Stimulated activated CD8-positive, alpha-beta memory T cell treated with anti-CD3 and anti-CD28 coated beads, Interleukin-15, amount 100 ng/mL, for 4 hours (primary cell): ENCODE results near the gene CIB4.
"Not testable (repeated sequence)": the region's sequence is repeated elsewhere in the genome, so short reads cannot be mapped to it uniquely, and the experiment has no call there.

Experiments used
- DNase-seq, 2 donors: peaks; one replicate each; pipeline ENCODE4 v3.0.0-alpha.2; 2020; ENCODE audit warnings: low read depth in 2 of 2

The CIB4 gene

DNA sequence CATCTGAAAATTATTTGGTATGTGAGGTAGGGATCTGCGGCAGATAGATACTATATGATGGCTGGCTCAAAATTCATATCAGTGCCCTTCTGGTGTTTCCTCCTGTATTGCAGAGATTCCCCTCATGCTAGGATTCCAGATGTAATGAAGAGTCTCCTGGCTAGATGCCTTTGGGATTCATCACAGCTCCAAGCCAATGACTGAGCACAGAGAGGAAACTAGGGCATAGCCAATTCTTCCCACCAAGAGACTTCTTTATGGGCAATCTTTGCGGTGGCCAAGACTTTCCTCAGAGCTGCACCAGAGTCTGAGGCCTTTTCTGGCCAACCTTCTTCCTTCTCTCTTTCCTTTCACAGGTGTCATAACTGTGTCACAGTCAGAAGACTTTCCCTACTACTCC is 25.5 kb upstream of the CIB4 start:
- DNase-seq: no peak

DNA sequence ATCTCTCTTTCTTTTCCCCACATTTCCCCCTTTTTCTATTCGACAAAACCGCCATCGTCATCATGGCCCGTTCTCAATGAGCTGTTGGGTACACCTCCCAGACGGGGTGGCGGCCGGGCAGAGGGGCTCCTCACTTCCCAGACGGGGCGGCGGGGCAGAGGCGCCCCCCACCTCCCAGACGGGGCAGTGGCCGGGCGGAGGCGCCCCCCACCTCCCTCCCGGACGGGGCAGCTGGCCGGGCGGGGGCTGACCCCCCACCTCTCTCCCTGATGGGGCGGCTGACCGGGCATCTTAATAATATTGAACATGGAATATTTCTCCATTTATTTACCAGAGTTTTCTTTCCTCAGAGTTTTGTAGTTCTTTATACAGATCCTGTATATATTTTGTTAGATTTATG is 24.1 kb upstream of the CIB4 start:
- not testable (repeated sequence) for DNase-seq

DNA sequence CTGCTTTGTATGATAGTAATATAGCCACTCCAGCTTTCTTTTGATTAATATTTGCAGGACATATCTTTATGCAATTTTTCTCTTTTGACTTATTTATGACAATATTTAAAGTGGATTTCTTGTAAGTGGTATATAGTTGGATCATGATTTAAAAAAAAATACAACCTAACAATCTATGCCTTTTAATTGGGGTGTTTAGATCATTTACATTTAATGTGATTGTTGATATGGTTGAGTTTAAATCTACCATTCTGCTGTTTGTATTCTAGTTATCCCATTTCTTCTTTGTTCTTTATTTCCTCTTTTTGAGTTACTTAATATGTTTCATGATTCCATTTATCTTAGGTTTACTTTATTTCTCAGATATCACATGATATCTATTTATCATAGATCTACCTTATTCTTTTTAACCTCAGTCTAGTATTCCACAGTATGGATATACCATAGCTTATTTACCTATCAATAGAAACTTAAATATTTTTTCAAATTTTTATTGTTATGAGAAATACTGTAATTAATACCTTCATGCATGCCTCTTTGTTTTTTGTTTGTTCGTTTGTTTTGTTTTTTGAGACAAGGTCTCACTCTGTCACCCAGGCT is 19.3 kb upstream of the CIB4 start:
- no peak for DNase-seq

DNA sequence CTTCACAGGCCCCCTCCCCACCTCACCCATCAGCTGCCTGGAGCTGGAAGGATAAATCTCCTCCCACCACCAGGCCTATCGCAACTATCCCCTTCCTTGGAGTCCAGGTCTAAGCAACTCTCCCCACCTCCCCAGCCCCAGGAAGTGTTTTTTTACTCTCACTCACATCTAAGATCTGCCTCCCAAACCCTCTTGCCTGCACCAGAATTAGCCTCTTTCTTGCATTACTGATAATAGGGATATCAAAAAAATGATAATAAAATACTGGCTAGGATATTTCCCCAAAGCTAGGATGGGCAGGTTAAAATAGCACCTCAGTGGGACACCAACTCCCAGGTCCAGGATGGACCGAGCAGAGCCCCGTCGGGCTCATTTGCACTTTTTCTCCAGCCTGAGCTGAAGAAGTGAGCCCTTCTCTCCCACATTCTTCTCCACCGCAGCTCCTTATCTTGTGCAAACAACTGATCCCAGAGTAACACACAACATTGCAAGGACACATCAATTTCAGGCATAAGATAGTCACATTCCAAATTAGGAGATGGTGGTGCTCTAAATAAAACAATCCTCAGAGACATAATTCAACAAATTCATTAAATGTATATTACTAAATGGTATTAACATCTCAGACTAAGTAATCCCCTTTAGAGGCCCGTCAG is 17.7 kb upstream of the CIB4 start:
- no peak for DNase-seq

DNA sequence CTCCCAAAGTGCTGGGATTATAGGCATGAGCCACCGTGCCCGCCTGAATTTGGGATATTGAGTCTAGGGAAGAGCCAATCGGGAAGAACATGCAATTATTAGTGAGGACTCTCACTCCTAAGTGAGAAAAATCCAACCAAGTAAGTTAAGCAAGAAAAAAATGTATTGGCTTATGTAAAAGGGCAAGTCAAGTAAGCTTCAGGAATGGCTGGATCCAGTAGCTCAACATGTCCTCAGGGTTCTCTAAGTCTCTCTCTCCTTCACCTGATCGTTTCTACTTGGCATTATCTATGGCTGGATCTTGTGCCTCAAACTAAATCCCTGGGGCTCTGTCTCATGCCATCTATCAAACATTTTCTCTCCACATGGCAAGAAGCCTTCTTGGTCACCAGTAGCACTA is 16.1 kb upstream of the CIB4 start:
- DNase-seq: no peak

DNA sequence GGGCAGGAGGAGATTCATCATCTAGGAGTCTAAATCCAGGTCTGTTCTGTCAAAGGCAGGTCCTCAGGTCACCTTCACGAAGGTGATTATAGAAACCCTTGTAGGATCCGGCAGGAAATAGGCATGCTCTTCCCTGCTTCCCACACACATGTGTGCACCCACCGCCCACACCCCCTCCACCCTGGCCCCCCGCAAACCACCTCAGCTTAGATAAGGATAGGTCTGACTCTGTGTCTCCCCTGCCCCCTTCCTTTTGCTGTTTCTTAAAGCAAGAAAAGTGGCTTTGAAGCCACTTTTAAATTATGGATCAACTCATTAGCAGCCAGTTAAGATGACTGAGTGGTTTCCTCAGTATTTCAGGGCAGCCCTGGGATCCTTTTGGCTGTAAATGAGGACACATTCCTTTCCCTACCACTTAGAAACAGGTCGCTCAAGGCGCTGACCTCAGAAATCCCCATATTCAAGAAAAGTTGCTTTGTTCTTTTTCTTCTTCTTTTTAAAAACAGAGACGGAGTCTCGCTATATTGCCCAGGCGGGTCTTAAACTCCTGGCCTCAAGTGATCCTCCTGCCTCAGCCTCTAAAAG is 14.5 kb upstream of the CIB4 start:
- DNase-seq: no peak

DNA sequence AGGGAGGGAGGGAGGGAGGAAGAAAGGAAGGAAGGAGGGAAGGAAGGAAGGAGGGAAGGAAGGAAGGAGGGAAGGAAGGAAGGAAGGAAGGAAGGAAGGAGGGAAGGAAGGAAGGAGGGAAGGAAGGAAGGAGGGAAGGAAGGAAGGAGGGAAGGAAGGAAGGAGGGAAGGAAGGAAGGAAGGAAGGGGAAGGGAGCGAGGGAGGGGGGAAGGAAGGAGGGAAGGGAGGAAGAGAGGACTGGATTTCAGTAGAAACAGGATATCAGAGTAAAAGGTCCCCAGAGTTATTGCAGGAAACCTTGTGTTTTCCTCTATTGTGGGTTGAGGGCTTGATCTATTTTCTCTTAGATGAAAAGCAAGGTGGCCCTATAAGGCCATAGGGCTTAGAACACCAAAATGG is 14.0 kb upstream of the CIB4 start:
- not testable (repeated sequence) for DNase-seq

DNA sequence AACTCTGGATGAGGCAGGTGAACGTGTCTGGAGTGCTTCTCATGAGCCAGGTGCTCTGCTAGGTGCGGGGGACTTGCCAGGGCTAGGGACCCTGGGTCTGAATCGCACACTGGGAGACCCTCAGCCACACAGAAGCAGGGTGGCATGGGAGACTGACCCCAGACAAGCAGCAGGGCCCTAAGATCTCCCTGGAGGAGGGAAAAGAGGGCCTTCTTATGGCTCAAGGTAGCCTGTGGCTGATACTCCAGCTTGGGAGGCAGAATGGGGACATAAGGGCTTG is 12.8 kb upstream of the CIB4 start:
- no peak for DNase-seq

DNA sequence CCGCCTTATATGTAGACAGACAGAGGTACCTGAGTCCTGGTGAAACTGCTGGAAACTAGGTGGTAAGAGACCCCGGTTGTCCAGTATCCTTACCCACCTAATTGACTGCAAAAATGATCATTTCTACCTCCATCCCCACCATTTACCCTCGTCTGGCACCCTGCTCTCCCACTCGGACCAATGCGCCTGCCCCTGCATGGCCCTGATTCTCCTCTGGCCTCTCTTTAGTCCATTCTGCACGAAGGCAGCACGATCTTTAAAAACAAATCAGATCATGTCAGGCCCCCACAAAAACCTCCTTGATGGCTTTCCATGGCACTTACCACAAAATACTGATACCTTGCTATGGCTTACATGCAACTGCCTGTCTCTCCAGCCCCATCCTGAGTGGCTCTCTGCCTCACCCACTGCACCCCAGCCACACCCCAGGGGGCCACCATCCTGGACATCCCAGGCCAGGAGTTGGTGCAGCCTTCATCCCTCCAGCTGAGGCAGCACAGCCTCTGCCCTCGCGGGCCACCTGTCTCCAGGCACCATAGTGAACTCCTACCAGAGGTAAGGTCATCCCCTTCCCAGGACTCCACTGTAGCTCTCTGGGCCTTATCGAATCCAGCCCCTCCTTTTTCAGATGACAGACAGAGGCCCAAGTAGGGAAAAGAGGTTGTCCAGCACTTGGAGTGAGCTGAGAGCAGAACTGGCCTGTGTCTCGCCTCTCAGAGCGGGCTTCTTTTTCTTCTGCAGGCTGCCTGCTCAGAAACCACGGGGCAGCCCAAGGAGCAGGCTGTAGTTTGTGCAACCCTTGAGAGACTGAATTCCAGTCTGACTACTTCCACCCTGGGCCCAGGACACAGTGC is 12.3 kb upstream of the CIB4 start:
- DNase-seq: no peak

DNA sequence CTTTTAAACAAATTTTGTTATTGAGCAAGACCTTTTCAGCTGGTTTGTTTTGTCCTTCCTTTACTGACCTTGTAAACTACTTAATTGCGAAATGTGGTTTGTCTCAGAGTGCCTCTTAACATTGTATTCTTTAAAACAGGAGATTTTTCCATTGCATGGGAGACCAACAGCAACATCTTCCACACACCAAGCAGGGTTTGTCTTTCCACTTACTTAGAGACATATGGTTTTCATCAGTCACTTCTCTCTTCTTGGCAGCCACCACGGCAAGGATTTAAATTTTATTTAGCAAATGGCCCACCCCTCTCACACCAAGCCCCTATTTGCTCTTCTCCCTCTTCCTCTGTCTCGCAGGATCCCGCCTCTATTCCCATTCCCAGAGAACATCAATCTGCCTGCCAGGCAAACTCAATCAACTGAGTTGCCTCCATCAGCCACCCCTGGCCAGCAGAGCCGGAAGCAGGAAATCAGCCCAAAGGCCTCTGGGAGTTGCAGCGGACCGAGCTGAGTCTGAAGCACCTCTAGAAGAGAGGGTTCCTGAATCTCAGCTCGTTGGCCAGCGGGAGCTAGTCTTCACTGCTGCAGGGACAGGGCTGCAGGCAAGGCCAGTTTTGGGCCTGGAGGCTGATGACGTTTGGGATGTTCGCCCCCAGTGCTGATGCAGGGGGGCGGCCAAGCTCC is 11.3 kb upstream of the CIB4 start:
- DNase-seq: no peak

DNA sequence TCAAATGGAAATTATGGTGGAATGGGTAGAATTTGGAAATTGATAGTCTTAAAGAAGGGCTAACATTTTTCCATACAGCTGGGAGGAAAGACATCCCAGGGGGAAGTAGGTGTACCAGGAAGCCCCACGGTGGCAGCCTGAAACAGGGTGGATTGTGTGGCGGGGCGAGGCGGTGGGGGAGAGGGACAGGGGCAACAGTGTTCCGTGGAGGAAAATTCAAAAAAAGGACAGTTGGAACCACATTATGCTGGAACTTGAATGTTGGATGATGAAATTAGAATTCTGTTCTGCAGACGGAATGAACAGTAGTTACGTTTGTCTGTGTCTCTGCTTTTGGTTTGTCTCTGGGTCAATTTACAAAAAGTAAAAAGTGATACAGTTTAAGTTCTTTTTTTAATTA is 10.6 kb upstream of the CIB4 start:
- no peak for DNase-seq

DNA sequence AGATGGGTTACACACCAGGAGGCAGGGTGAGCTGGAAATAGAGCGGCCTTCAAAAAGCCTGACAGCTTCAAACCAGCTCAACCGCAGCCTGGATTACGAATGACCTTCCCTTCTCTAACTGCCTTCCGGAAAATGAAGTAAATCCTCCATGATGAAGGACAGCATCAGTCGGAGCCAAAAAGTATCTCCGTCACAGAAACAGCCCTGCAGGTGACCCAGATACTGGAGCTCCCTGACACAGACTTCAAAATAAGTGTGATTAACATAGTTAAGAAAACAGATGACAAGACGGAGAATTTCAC is 10.3 kb upstream of the CIB4 start:
- DNase-seq: no peak

DNA sequence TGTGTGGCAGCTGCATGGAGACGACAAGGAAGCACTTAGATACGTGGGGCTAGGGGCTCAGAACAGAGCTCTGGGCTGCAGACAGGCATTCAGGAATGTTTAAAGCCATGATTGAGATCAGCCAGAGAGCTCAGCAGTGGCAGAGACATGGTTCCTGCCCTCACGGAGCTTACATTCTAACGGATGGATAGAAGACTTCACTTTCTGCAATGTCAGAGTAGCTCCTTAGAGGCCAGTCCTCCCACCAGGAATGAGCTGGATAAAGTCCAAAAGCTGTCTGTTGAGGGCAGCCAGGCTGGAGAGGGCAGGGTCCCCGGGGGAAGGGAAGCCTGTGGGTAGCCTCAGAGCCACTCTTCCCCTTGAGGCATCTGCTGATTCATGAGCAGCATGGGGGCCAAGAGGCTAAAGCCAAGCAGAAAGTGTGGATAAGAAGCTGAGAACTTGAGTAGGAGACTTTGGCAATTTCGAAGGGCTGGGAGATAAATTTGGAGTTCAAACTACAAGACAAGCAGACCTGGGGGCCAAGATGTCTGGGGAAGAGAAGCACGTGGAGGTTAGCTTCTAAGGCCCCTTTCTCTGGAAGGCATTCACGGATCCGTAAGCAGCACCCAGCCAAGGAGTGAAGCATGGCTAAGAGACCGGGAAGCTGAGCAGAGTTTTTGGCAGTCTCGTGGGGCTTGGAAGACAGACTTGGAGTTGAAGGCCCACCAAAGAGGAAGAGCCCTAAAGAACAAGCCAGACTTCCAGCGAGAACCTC is 9.7 kb upstream of the CIB4 start:
- DNase-seq: no peak

DNA sequence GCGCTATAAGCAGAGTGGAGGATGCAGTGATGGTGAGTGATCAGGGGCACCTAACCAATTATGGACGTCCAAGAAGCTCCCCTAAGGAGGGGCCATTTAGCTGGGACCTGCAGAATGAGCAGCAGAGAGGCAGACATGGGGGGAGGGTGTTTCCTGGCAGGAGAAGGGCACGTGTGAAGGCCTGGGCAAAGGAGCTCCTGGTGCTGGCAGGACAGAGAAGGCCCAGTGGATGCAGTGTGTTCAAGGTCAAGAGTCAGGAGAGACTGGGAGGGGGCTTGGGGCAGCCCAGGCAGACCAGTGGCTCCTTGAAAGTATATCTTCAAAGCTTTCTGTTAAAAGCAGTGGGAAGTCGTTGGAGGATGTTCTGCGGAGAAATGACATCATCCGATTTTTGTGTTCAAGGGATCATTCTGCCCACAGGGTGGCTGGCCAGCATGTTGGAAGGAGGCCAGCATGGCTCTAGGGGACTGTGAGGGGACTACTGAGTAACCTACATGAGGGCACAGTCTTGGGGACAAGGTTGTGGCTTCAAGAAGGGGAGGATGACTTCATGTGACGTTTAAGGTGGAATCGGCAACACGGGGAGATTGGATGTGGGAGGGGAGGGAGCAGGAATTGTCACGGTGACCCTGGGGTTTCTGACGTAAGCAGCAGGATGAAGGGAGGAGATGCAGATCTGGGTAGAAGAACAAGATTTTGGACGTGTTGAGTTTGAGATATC is 9.0 kb upstream of the CIB4 start:
- DNase-seq: no peak

DNA sequence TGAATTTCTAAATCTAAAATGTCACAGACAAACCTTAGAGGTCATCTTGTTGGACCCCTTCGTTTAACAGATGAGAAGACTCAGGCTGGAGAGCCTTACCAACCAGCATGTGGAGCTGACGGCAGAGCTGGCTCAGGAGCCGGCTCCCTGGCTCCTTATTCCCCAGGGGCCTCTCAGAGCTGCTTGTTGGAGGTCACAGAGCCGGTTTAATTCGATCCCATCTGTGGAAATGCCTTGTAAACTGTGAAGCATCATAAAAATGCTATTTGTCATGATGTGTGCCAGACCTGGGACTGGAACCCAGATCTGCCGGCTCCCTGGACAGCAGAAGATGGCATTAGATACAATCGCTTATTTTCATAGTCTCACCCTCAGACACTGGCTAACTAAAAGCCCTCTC is 8.2 kb upstream of the CIB4 start:
- no peak for DNase-seq

DNA sequence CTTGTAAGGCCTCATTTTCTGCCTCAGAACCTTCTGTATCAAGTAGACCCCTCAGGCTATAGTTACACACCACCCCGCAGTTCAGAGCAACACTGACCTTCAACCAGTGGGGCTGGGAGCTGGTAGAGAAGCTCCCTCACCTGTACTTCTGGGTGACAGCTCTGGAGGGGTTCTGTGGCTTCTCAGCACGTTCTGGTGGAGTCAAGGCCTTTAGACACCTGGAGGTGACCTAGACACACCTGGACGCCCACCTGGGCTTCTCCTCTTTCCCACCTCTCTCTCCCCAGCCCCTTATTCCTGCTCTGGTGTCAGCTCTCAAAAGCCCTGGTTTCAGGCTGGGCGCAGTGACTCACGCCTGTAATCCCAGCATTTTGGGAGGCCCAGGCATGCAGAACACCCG is 7.3 kb upstream of the CIB4 start:
- DNase-seq: no peak

DNA sequence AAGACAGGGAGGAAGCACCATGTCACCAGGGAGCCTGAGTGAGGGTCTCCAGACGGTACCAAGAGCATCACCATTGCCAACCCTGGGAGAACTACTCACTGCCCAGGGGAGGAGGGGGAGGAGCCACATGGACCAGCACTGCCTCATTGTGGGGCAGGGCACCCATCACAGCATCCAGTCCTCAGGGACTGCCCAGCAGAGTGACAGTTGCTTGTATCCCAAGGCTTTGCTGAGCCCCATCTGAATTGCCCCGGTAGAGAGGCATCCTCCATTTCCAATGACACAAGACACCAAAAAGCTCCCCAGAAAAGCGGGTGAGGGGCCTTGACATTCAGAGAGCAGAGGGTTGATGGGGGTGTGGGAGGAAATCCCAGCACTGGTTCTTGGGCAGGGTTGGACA is 6.8 kb upstream of the CIB4 start:
- no peak for DNase-seq

DNA sequence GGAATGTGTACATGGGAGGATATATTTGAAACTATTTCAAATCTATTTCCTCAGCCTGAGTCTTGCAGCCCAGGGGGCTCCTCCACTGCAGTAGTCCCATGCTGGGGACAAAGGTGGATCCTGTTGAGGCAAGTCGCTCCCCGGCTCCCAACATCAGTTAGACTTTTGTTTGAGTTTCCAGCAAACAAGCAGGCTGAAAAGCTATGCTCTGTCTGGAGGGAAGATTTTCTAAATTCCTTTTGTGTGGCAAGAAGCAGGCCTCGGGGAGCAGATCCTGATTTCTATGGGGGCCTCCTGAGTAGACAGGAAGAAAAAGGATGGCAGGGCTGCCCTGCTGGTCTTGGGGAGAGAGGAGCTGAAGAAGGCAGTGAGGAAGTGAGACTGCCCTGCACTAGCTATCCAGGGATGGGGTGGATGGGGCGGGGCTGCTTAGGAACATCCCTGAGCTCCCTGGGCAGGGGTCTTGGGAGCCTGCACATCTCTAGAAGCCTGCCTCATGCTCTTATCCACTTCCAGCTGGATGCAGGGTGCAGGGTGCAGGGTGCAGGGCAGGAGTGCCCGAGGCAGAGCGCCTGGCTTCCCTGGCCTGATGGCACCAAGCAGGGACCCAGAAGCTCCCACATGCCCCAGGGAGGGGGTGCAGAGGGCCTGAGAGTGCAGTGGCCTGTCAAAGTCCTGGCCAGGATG is 6.0 kb upstream of the CIB4 start:
- DNase-seq: no peak

DNA sequence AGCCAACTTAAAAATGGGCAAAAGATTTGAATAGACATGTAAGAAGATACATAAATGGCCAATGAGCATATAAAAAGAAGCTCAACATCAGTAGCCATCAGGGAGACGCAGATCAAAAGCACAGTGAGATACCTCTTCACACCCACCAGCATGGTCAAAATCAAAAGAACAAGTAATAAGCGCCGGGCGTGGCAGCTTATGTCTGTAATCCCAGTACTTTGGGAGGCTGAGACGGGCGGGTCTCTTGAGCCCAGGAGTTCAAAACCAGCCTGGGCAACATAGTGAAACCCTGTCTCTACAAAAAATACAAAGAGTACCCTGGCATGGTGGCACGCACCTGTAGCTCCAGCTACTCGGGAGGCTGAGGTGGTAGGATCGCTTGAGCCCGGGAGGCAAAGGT is 4.6 kb upstream of the CIB4 start:
- DNase-seq: no peak

DNA sequence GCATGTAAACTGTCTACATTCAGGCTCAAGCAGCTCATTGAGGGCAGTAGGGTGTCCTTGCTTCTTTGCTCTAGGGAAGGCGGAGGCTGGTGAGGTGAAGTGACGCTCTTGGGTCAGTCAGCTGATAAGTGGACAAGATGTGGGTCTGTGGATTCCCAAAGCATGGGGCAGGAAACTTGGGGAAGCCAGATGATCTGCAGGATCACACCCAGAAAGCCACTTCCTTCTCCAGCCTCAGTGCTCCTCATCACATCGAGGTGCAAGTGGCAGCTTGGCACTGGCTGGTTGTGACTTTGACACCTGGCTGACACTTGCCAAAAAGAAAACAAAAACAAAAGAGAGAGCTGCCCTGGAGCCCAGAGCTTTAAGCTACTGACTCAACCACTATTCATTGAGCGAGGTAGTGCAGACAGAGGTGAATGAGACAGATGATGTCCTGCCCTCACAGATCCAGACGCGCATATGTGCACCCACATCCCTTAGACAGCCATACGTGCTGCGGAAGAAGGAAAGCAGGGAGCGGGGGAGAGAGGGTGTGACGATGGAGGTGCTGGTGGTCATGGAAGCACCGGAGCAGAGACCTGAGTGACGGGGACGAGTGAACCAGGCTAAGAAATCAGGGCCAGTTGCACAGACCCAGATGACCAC is 3.1 kb upstream of the CIB4 start:
- no peak for DNase-seq
